ENCODE data around the gene COG8. TPM values are rescaled to one million over a fixed set of nuclear protein-coding genes. Genes with fewer than 3 reads are reported as not detected.

The COG8 gene
- total and polyA plus RNA-seq, 9 of the 15 experiments (the other 6 are each of a cell fraction or from before 2014, with no cell fraction given) = 3.7 to 42.6 (median 30.1) TPM

GRCh38 chr16:69339289-69340094, at the start of gene COG8, which contains the start of gene NIP7 (continued):
- TF ChIP-seq MTA3 (IDR thresholded peaks at IDR 0.05; ENCODE audit: borderline replicate concordance) (peak; percentile 87), ARHGAP35 (IDR thresholded peaks at IDR 0.05; ENCODE audit: partially characterized antibody) (no peak), GTF2B (IDR thresholded peaks at IDR 0.05; ENCODE audit: extremely low read depth, insufficient read length) (peak; percentile 38), ETV5 (CRISPR knock-in tag; IDR thresholded peaks at IDR 0.05; ENCODE audit: low read depth) (peak; percentile 98), TSHZ1 (CRISPR knock-in tag; IDR thresholded peaks at IDR 0.05) (no peak), RAD21 (CRISPR knock-in tag; conservative IDR thresholded peaks at IDR 0.05 in 1 of 2, IDR thresholded peaks at IDR 0.05 in 1 of 2) (peak in 1 of 2 experiments; percentile 8; a peak in 1 of 4 replicates), CCNT2 (IDR thresholded peaks at IDR 0.05; ENCODE audit: borderline replicate concordance, extremely low read depth, insufficient read length, low read depth, low read length) (peak; percentile 21), ZNF263 (CRISPR knock-in tag; IDR thresholded peaks at IDR 0.05; ENCODE audit: borderline replicate concordance) (peak; percentile 24; the same call in 1 of the 2 replicates)

Measured in K562 (cell line).